Measurements from ENCODE around the gene SORCS1. TPM values are rescaled to one million over a fixed set of nuclear protein-coding genes. Genes with fewer than 3 reads are reported as not detected.

SORCS1 gene
- total and polyA plus RNA-seq, 2 of the 13 experiments (the other 11 are each of a cell fraction or from before 2014, with no cell fraction given): not detected

DNA sequence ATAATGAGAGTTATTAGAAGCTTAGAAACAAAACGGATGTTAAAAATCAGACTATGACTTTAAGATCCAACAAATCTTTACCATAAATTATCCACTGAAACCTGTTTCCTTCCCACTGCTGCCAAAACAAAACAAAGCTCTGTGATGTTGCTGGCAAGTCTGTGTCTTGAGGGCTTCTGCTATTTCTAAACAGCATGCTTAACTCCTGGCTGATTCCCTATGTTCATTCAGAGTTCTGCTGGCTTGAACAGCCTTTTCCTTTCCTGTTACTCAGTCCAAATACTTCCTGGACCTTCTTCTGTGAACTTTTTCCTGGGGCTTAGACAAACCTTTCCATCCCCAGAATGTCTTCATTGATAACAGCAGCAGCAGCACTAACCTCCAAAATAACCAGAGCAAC is 448.1 kb downstream of the SORCS1 start:
- Histone ChIP-seq H3K9ac (ENCODE audit: insufficient read depth, low read depth, low read length) (no peak overlapping the region), H2AFZ (ENCODE audit: low read length) (no peak overlapping the region), H3K4me3 (replicated peaks in 1 of 3; ENCODE audit: insufficient read depth in 1 of 3, low read depth in 2 of 3, low read length in 3 of 3) (no peak overlapping the region), H3K27me3 (ENCODE audit: control insufficient read depth in 1 of 2, insufficient read depth in 2 of 2, low read length in 2 of 2) (no peaks in the 10 kb centered on the region), H3K4me1 (ENCODE audit: insufficient read depth, low read length) (no peaks in the 10 kb centered on the region), H3K36me3 (replicated peaks in 1 of 2; ENCODE audit: control insufficient read depth in 1 of 2, insufficient read depth in 2 of 2, low read length in 2 of 2) (no peaks in the 10 kb centered on the region), H3K27ac (ENCODE audit: extremely low read length, insufficient read depth, low read length) (no peak overlapping the region), H3K9me3 (ENCODE audit: low read length) (no peaks in the 10 kb centered on the region), H3K79me2 (ENCODE audit: insufficient read depth, low read length) (no peaks in the 10 kb centered on the region), H4K20me1 (ENCODE audit: insufficient read depth, low read length) (no peaks in the 10 kb centered on the region), H3K4me2 (ENCODE audit: low read depth, low read length) (no peak overlapping the region)
- no TSS peak for BruUV-seq (replicated peaks)
- 0% methylated on average over 1 of the region's 1 CpG for WGBS (ENCODE audit: low lambda C conversion rate)
- ChIA-PET POLR2A (no interaction called here), CTCF (ENCODE audit: low intra/inter-chr PET ratio, low total read pairs) (no interaction called here)
- ATAC-seq (no peak), DNase-seq (ENCODE audit: low spot score) (no peak), FAIRE-seq (no peak)
- intact Hi-C loops (cut with micrococcal nuclease; ENCODE audit: unreplicated experiment) (no loop called here), in situ Hi-C loops (cut with HindIII; ENCODE audit: extremely low pct_ligation_motif_present, low pct_unique_long_range_greater_than_20kb) (no loop called here)
- no peak for TF ChIP-seq RNF219 (CRISPR knock-in tag; IDR thresholded peaks at IDR 0.05)
- TF ChIP-seq, protein P1, sequence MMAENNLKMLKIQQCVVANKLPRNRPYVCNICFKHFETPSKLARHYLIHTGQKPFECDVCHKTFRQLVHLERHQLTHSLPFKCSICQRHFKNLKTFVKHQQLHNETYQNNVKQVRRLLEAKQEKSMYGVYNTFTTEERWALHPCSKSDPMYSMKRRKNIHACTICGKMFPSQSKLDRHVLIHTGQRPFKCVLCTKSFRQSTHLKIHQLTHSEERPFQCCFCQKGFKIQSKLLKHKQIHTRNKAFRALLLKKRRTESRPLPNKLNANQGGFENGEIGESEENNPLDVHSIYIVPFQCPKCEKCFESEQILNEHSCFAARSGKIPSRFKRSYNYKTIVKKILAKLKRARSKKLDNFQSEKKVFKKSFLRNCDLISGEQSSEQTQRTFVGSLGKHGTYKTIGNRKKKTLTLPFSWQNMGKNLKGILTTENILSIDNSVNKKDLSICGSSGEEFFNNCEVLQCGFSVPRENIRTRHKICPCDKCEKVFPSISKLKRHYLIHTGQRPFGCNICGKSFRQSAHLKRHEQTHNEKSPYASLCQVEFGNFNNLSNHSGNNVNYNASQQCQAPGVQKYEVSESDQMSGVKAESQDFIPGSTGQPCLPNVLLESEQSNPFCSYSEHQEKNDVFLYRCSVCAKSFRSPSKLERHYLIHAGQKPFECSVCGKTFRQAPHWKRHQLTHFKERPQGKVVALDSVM (CRISPR knock-in tag; IDR thresholded peaks at IDR 0.05): no peak
- no peak for TF ChIP-seq CEBPB (IDR thresholded peaks at IDR 0.05; ENCODE audit: borderline replicate concordance, low read depth, low read length)
- TF ChIP-seq IKZF1 (IDR thresholded peaks at IDR 0.05): no peak
- TF ChIP-seq MED8 (CRISPR knock-in tag; IDR thresholded peaks at IDR 0.05; ENCODE audit: insufficient replicate concordance): no peak
- TF ChIP-seq FOXO1 (CRISPR knock-in tag; IDR thresholded peaks at IDR 0.05): no peak
- no peak for TF ChIP-seq HOXA7 (CRISPR knock-in tag; IDR thresholded peaks at IDR 0.05)
- TF ChIP-seq PRPF4 (IDR thresholded peaks at IDR 0.05; ENCODE audit: low read depth, low read length, poor library complexity, severe bottlenecking): no peak
- TF ChIP-seq HNRNPL (IDR thresholded peaks at IDR 0.05; ENCODE audit: low read depth, low read length): no peak

Measured in HepG2 (cell line).